Adrenal gland (tissue), 5 donors: ENCODE measurements around the gene PIPOX.

Experiments used
- POLR2A ChIP-seq, 2 donors: fragments of 450-650 bp; IDR thresholded peaks; one replicate each; pipeline ENCODE4 v1.6.1; 2017; ENCODE audit warnings: antibody characterized with exemption in 2 of 2, mild to moderate bottlenecking in 2 of 2, moderate library complexity in 1 of 2
- TF ChIP-seq, protein P1 (sequence below), 6 experiments: fragments of 450-650 bp in 4 of 6; fragments of 200-600 bp in 2 of 6; sonication (generic) in 1 of 6; IDR thresholded peaks; 1 replicate in 5 of 6; 2 replicates in 1 of 6; pipeline versions ENCODE4 v1.5.1 to v1.8.0; 2016 to 2021; ENCODE audit warnings: antibody characterized with exemption in 6 of 6, mild to moderate bottlenecking in 2 of 6, moderate library complexity in 1 of 6
- donor health status: DM: no; HTN: no; CAD: no.

DNA sequence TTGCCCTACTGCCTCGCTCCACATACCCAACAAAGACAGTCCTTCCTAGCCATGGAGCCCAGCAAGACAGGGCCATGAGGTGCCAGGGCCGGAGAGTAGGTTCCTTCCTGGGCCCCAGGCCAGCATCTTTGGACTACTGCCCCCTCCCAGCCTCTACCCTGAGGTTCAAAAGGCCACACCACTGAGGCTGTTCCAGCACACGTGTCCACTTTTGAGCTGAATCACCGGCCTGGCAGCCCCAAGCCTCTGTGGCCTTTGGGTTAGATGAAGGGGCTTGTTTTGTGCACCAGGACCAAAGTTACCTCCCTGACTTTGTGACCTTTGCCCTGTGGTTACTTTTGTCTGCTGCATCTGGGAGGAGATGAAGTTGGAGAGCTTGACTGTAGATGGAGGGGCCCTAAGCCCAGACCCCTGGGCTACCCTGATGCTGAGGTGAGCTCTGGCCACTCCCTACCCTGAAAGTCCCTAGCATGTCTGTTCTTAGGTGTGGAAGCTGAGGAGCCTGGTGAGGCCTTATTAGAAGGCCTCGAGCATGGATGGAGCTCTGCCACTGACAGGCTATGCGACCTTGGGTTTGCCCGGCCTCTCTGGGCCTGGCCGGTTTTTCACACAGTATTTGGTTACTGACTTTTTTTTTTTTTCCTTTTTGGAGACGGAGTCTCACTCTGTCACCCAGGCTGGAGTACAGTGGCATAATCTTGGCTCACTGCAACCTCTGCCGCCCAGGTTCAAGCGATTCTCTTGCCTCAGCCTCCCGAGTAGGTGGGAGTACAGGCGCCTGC lies 49.1 kb upstream of the PIPOX start:
- TF ChIP-seq POLR2A (IDR thresholded peaks at IDR 0.05), result no peak
- TF ChIP-seq, protein P1, sequence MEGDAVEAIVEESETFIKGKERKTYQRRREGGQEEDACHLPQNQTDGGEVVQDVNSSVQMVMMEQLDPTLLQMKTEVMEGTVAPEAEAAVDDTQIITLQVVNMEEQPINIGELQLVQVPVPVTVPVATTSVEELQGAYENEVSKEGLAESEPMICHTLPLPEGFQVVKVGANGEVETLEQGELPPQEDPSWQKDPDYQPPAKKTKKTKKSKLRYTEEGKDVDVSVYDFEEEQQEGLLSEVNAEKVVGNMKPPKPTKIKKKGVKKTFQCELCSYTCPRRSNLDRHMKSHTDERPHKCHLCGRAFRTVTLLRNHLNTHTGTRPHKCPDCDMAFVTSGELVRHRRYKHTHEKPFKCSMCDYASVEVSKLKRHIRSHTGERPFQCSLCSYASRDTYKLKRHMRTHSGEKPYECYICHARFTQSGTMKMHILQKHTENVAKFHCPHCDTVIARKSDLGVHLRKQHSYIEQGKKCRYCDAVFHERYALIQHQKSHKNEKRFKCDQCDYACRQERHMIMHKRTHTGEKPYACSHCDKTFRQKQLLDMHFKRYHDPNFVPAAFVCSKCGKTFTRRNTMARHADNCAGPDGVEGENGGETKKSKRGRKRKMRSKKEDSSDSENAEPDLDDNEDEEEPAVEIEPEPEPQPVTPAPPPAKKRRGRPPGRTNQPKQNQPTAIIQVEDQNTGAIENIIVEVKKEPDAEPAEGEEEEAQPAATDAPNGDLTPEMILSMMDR (IDR thresholded peaks at IDR 0.05), result no peak
